NCI-H146 (cell line): ENCODE measurements around the gene FAM47E.
"Not testable (repeated sequence)": the region's sequence is repeated elsewhere in the genome, so short reads cannot be mapped to it uniquely, and the experiment has no call there.

Source experiments
- DNase-seq: peaks from one replicate; lab custom pipeline; 2025; lab: John Stamatoyannopoulos, UW

The FAM47E gene

DNA sequence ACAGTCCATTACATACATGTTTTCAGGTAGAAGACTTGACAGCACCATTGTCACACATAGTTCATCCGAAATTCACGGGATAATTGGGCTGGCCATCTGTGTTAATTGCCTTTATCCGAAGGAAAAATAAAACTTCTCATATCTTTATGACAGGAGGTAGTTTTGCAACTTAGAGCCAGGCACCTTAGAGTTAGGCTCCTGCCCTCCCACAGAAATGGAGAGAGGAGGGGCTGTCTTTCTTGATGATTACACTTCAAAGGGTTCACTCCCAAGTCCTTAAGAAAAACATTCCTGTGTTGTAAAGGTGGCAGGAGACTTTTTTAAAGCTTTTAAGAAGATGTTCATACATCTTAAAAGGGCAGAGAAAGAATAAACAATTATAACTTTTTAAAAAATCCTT lies 27.4 kb upstream of the FAM47E start:
- DNase-seq, result no peak

- DNase-seq, result no peak
Measured at GRCh38 chr4:76226418-76226817, 25.1 kb upstream of the FAM47E start.

DNA sequence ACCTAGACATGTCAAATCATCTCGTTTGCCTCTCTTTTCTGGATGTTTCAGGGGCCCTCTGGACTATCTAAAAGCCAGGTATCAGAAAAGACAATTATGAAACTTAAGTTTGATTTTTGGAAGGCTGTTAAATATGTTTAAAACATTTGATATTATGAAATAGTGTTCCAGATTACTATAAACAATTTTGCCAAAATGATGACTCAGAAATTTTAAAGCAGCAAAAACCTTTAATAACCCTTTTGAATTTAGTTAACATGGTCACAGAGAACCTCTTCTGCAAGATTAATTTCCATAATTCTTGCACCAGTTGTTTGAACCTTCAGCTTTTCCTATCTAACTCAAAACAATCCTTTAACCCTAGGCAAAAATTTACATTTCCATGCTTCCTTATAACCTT lies 18.8 kb upstream of the FAM47E start:
- DNase-seq, result no peak

DNA sequence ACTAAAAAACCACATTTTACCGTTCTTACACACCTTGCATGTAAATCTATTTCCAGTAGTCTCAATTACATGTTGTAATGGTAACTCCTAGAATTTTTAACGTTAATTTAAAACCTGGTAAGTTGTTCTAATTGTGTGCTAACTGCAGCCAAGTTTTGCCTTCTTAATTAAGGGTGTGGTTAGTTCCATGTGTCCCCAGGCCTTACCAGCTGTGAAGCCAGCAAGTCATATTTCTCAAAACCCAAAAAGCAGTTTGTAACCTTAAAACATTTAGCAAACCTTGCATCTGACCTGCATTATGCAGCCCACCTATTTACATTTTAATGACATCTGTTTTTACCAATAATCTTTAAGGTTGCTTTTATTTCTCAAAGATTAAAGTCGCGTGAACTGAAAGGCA lies 18.4 kb upstream of the FAM47E start:
- no peak for DNase-seq

DNA sequence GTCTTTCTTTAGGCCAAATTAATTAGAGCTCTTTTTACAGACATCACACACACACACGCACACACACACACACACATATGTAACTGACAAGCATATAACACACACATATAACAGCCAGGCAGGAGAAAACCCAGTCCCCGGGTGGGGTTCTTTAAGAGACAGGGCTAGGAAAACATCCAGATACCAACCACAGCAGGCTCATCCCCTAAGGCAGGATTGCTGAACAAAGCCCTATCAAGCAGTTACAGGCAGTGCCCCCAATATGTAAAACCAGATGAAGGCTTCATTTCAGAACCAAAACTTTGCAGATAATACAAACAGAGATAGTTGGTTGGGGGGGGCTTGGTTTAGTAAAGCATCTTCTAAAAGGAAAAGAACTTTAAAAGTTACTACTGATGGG lies 18.0 kb upstream of the FAM47E start:
- DNase-seq, result peak; percentile 59

DNA sequence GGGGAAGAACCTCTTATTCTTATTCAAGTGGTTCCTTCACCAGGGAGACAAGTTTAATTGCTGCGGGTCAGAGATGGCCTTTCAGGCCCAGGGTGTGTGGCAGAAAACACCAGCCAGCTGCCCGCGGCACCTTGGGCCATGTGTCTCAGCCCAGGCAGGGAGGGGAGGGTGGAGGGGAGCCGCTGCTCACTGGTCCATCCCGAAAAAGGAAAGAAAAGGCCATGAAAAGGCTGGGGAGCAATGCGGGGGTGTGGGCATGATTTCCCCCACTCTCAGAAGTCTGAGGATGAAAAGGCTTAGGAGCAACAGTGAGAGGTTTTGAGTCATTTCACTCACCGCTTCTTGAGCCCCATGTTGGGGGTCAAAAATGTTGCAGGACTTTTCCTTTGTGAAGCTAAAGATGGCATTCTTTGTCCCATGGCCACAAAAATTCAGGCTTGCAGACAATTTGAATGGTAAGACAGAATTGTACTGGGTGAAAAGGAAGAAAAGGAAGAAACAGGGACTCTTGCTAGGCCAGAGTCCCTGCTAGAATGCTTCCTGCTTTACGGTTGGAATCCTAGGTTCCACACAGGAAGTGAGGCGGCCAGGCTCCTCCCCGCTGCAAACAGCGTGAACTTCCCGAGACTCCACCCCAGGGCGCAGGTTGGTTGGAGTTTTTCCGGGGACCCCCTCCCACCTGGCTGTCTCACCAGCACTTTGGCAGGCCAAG lies 17.4 kb upstream of the FAM47E start:
- peak; percentile 27 for DNase-seq

DNA sequence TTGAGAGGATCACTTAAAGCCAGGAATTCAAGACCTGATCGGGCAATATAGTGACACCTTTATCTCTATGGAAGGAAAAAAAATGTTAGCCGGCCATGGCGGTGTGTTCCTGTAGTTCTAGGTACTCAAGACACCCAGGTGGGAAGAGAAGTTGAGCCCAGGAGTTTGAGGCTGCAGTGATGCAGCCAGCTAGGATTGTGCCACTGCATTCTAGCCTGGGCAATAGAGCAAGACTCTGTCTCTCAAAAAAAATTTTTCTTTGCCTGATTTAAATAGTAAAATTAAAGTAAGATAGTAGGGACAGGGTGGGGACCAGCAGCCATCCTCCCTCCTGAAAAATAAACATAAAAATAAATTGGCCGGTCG lies 16.9 kb upstream of the FAM47E start:
- no peak for DNase-seq

DNA sequence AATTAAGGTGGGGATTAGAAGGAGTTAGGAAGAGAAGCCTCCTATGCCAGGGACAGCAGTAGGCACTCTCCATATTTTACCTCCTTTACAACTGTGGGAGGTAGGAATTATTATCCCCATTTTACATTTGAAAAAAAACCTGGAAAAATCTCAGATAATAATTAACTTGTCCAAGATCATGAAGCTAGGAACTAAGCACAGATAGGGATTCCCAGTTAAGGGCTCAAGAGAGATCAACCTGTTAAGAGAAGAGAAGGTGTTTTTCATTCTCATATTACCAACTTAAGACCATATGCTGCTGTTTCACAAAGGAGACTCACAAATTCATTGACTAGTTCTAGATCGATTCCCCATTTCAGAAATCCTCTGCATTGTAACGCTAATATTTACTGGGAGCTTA lies 16.1 kb upstream of the FAM47E start:
- DNase-seq, result no peak

- no peak for DNase-seq
Measured at GRCh38 chr4:76235915-76236314, 15.6 kb upstream of the FAM47E start.

- DNase-seq, result no peak
Measured at GRCh38 chr4:76238236-76238635, 13.3 kb upstream of the FAM47E start.

DNA sequence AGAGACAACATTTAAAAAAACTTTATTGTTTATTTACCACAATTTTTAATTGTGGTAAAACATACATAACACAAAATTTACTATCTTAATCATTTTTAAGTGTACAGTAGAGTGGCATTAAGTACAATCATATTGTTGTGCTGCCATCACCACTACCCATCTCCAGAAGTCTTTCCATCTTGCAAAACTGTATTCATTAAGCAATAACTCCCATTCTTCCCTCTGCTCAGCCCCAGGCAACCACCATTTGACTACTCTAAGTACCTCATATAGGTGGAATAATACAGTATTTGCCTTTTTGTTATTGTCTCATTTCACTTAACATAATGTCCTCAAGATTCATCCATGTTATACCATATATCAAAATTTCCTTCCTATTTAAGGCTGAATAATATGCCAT lies 12.8 kb upstream of the FAM47E start:
- DNase-seq, result no peak

DNA sequence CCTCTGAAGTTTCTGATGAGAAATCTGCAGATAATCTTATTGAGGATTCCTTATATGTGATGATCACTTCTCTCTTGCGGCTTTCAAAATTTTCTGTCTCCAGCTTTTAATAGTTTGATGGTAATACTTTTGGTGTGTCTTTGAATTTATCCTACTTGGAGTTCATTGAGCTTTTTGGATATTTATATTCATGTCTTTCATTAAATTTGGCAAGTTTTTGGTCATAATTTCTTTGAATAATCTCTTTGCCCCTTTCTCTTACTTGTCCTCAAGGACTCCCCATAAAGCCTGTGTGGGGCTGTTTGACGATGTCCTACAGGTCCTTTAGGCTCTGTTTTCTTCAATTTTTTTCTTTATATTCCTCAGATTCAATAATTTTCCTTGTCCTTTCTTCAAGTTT lies 11.3 kb upstream of the FAM47E start:
- DNase-seq, result no peak

DNA sequence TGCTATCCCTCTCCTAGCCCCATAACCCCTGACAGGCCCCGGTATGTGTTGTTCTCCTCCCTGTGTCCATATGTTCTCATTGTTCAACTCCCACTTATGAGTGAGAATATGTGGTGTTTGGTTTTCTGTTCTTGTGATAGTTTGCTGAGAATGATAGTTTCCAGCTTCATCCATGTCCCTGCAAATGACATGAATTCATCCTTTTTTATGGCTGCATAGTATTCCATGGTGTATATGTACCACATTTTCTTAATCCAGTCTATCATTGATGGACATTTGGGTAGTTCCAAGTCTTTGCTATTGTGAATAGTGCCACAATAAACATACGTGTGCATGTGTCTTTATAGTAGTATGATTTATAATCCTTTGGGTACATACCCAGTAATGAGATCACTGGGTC lies 7.6 kb upstream of the FAM47E start:
- DNase-seq, result not testable (repeated sequence)

- DNase-seq, result no peak
Measured at GRCh38 chr4:76246025-76246424, 5.5 kb upstream of the FAM47E start.

DNA sequence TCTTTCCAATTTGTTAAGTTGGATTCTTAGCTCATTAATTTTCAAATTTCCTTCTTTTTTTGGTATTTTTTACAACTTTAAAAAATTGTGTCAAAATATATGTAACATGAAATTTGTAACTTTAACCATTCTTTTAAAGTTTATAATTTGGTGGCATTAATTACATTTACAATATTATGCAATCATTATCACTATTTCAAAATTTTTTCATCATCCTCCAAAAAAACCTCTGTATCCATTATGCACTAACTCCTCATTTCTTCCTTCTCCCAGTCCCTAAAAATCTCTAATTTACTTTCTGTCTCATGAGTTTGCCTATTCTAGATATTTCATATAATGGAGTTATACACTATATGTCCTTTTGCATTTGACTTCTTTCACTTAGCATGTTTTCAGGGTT lies 4.7 kb upstream of the FAM47E start:
- no peak for DNase-seq

GRCh38 chr4:76250962-76251361 lies 559 bp upstream of the FAM47E start:
- peak; percentile 61 for DNase-seq

DNA sequence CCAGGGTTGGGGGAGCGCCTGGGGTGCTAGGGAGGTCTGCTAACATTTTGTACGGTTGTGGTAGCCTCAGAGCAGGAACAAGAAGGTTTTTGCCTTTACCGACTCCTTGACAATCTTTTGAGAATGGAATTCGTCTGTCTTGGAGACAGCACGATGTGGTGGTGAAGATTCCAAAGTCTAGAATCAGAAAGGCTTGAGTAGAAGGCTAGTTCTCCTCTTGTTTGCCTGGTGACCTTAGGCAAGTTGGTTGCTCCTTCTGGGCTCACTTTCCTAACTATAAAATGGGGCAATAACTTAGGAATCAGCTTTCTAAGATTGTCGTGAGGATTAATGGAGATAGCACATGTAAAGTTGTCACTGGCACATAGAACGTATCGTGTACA lies 741 bp downstream of the FAM47E start:
- no peak for DNase-seq

DNA sequence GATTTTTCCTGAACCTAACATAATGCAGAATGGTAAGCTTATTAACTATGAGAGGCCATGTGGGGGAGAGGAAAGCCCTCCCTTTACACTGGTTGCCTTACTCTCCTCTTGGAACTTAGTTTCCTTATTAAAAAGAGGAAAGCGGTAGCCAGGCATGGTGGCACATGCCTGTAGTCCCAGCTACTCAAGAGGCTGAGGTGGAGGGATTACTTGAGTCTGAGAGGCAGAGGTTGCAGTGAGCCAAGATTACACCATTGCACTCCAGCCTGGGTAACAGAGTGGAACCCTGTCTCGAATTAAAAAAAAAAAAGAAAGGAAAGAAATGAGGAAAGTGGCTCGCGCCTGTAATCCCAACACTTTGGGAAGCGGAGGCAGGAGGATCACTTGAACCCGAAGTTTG lies 2.0 kb downstream of the FAM47E start:
- DNase-seq, result no peak

GRCh38 chr4:76256032-76256431 lies 4.5 kb downstream of the FAM47E start:
- no peak for DNase-seq

DNA sequence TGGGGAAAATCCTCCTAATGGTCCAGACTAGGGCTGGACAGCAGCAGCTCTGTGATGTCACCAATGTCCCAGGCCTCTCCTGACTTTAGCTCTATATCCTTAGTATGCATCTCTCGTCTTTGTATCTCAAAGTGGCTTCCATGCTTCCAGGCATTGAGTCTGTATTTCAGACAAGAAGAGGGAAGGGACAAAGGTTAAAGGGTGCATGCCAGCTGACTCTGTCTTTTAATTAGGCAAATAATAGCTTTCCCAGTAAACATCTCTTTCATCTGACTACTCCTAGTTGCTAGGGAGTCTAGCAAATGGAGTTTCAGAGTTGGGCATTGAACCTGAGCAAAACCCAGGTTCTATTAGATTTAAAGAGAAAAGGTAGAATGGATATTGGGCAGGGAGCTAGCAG lies 5.4 kb downstream of the FAM47E start:
- DNase-seq, result no peak

- DNase-seq, result no peak
Measured at GRCh38 chr4:76257824-76258223, 6.3 kb downstream of the FAM47E start.

GRCh38 chr4:76260571-76260970 lies 9.1 kb downstream of the FAM47E start:
- no peak for DNase-seq

- no peak for DNase-seq
Measured at GRCh38 chr4:76265631-76266218, 14.2 kb downstream of the FAM47E start.

GRCh38 chr4:76266627-76267026 lies 15.1 kb downstream of the FAM47E start:
- no peak for DNase-seq
